Tibial artery (tissue), 4 donors: ENCODE results near the gene GPA33.

Source experiments
- DNase-seq, 2 donors: peaks; one replicate each; pipeline ENCODE4 v3.0.0-alpha.2; 2019
- H3K27ac ChIP-seq, 2 donors: fragments of 200-600 bp; sonication (generic) in 1 of 2; 1 replicate in 1 of 2; 2 replicates in 1 of 2; pipeline ENCODE4 v1.5.1; 2018 to 2019; ENCODE audit warnings: mild to moderate bottlenecking in 1 of 2
- H3K27me3 ChIP-seq, 2 donors: fragments of 200-600 bp; sonication (generic) in 1 of 2; one replicate each; pipeline versions ENCODE4 v1.5.1 to v1.6.0; 2016 to 2019
- H3K36me3 ChIP-seq, 3 donors: fragments of 200-600 bp; sonication (generic) in 2 of 3; one replicate each; pipeline ENCODE4 v1.5.1; 2016 to 2019; ENCODE audit warnings: mild to moderate bottlenecking in 2 of 3
- H3K4me1 ChIP-seq, 4 donors: fragments of 200-600 bp; sonication (generic) in 2 of 4; 1 replicate in 3 of 4; 2 replicates in 1 of 4; pipeline ENCODE4 v1.5.1; 2016 to 2019
- H3K4me3 ChIP-seq, 2 donors: fragments of 200-600 bp; sonication (generic) in 1 of 2; 1 replicate in 1 of 2; 2 replicates in 1 of 2; pipeline ENCODE4 v1.5.1; 2018 to 2019; ENCODE audit warnings: mild to moderate bottlenecking in 2 of 2
- H3K9me3 ChIP-seq, 3 donors: fragments of 200-600 bp; sonication (generic) in 1 of 3; one replicate each; pipeline ENCODE4 v1.5.1; 2016 to 2019
- intact Hi-C: fragments of 100-400 bp; cut with DNase I; formaldehyde crosslinking; loops from one replicate; pipeline ENCODE4 v1.15.0; 2023; ENCODE audit warnings: low total_unique reads
- TF ChIP-seq, protein P1 (sequence below), 2 experiments: fragments of 200-600 bp in 1 of 2; fragments of 450-650 bp in 1 of 2; IDR thresholded peaks; one replicate each; pipeline ENCODE4 v1.5.1; 2017 to 2019; ENCODE audit warnings: antibody characterized with exemption in 2 of 2, mild to moderate bottlenecking in 1 of 2, moderate library complexity in 1 of 2

The GPA33 gene, protein sequence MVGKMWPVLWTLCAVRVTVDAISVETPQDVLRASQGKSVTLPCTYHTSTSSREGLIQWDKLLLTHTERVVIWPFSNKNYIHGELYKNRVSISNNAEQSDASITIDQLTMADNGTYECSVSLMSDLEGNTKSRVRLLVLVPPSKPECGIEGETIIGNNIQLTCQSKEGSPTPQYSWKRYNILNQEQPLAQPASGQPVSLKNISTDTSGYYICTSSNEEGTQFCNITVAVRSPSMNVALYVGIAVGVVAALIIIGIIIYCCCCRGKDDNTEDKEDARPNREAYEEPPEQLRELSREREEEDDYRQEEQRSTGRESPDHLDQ

DNA sequence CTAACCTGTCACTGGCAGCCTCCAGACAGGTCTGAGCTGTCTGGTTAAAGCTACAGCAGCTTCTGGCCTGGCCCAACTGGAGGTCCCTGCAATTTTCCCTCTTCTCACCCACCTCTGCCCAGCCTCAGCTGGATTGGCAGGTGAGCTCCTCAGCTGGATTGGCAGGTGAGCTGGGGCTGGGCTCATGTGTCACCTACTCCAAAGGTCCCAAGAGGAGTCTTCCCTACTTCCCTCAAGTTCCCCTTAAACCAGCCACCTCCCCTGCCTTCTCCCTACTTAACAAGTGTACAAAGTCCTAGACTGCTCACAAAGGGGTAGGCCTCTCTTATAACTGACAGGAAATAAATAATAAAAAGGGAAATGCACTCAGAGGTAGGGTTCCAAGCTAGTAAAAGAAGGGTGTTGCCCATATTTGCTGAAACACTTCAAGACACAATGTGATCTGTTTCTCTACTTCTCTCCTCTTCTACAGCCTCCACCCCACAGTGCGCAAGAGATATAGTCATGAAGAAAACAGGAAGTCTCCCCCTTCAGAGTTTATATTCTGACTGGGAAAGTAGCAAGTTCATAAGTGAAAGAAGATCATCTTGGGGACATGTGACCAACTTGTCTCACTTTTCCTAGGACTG, at the start of gene GPA33:
TSS of gene GPA33 (minus strand) at position 64 of the 629 bp plus-strand sequence. CDS start 90 bp downstream, outside the sequence.
- H3K36me3 ChIP-seq, result no peaks in the 10 kb centered on the region
- DNase-seq, result no peak
- peaks cover 0 to 23% (median 16%) of the 10 kb centered on the region in 4 donors for H3K4me1 ChIP-seq
- H3K27me3 ChIP-seq, result no peaks in the 10 kb centered on the region
- TF ChIP-seq, protein P1, sequence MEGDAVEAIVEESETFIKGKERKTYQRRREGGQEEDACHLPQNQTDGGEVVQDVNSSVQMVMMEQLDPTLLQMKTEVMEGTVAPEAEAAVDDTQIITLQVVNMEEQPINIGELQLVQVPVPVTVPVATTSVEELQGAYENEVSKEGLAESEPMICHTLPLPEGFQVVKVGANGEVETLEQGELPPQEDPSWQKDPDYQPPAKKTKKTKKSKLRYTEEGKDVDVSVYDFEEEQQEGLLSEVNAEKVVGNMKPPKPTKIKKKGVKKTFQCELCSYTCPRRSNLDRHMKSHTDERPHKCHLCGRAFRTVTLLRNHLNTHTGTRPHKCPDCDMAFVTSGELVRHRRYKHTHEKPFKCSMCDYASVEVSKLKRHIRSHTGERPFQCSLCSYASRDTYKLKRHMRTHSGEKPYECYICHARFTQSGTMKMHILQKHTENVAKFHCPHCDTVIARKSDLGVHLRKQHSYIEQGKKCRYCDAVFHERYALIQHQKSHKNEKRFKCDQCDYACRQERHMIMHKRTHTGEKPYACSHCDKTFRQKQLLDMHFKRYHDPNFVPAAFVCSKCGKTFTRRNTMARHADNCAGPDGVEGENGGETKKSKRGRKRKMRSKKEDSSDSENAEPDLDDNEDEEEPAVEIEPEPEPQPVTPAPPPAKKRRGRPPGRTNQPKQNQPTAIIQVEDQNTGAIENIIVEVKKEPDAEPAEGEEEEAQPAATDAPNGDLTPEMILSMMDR (IDR thresholded peaks at IDR 0.05), result no peak
- H3K9me3 ChIP-seq, result no peaks in the 10 kb centered on the region
- H3K27ac ChIP-seq, result no peak within 1 kb of the TSS
- no peak within 1 kb of the TSS for H3K4me3 ChIP-seq
- intact Hi-C loops, result no loop called here

DNA sequence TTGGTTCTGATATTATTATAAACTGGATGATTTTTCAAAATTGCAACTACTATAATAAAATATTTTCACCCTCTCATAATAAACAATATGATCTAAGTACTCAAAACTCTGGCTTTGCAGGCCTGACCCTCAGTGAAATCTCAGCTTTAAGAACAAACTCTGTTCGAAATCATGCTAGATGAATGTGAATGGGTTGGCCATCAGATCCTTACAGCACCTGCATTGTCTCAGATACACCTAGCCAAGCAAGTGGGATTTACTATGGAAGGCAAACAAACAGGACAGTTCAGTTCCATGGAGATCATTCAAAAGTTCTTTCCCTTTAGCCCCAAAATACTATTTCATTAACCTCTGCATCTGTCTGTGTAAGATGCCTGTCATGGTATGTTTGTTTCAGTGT, 48.5 kb upstream of the GPA33 start:
- Histone ChIP-seq H3K4me1 (peaks cover 0 to 32% (median 5%) of the 10 kb centered on the region in 4 donors), H3K9me3 (peaks cover 0 to under 1% (median 0%) of the 10 kb centered on the region in 3 donors), H3K27me3 (no peaks in the 10 kb centered on the region), H3K27ac (no peak overlapping the region), H3K36me3 (no peaks in the 10 kb centered on the region), H3K4me3 (no peak overlapping the region)
- TF ChIP-seq, protein P1 (IDR thresholded peaks at IDR 0.05), result no peak
- intact Hi-C loops, result no loop called here
- DNase-seq, result no peak

DNA sequence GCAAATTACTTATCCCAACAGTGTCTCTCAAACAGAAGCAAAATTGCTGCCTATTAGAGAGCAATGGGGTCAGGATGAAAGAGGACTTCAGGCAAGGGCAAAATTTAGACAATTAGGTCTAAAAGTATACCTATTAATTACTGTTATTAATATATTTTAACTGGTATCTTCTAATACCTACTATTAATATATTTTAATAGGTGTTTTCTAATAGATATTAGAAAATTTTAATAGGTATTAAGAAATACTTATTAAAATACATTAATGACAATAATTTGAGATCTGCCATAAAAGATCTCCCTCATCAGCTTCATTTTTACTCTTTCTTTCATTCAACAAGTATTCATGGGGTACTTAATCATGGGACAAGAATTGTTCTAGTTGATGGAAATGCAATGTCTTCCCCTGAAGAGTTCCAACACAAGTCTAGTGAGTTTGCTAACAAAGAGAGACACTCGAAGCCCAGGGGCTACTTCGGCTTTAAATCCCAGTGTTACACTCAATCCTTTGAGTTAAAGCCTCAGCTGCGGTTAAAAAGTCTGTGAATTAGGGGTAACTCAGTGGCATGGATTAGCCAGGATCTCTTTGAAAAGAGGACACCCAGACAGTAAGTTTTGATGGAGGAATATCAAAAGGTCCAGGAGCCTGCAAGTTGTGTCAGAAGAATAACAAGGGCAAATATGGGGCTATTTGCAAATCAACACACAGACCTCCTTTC, 47.8 kb upstream of the GPA33 start:
- Histone ChIP-seq H3K36me3 (no peaks in the 10 kb centered on the region), H3K4me3 (no peak overlapping the region), H3K4me1 (peaks cover 0 to 32% (median 5%) of the 10 kb centered on the region in 4 donors), H3K9me3 (no peaks in the 10 kb centered on the region), H3K27ac (peak overlapping the region; percentile 48 to 75), H3K27me3 (no peaks in the 10 kb centered on the region)
- no peak for DNase-seq
- TF ChIP-seq, protein P1 (IDR thresholded peaks at IDR 0.05), result no peak
- intact Hi-C loops, result no loop called here

DNA sequence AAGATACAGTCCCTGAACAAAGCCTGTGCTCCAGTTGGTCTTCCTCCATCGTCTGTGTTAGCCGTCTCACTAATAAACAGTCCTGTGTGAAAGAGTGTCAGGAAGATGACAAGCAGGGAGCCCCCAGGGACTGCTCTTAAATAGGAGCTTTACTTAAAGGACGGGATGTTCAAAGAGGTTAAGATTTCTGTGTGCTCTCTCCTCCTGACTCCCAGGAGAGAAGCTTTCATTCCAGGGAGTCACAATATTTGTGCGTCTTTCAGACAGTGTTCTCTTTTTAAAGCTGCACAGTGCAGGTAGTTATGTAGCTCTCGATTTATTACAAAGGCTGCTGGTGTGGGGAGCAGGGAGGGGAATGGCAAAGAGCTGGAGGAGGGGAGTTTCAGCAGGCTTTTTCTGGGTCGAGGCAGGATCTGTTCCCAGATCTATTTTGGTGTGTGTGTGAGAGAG, 47.2 kb upstream of the GPA33 start:
- no peak for DNase-seq
- no peaks in the 10 kb centered on the region for H3K36me3 ChIP-seq
- no peaks in the 10 kb centered on the region for H3K9me3 ChIP-seq
- peaks cover 0 to 32% (median 5%) of the 10 kb centered on the region in 4 donors for H3K4me1 ChIP-seq
- intact Hi-C loops, result no loop called here
- H3K4me3 ChIP-seq, result no peak overlapping the region
- H3K27me3 ChIP-seq, result no peaks in the 10 kb centered on the region
- TF ChIP-seq, protein P1 (IDR thresholded peaks at IDR 0.05), result no peak
- peak overlapping the region; percentile 48 to 75 for H3K27ac ChIP-seq

DNA sequence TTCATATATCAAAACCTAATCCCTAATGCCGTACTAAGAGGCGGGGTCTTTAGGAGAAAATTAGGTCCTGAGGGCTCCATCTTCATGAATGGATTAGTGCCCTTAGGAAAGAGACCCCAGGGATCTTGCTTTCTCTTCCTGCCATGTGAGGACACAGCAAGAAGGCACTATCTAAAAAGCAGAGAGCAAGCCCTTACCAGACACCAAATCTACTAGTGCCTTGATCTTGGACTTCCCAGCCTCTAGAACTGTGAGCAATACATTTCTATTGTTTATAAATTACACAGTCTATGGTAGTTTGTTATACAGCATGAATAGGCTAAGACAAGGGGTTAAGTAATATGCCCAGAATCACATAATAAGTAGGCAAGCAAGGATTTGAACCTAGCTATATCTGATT, 46.6 kb upstream of the GPA33 start:
- DNase-seq, result no peak
- H3K4me1 ChIP-seq, result peaks cover 0 to 32% (median 5%) of the 10 kb centered on the region in 4 donors
- no peak overlapping the region for H3K4me3 ChIP-seq
- H3K9me3 ChIP-seq, result no peaks in the 10 kb centered on the region
- intact Hi-C loops, result no loop called here
- TF ChIP-seq, protein P1 (IDR thresholded peaks at IDR 0.05), result no peak
- H3K27me3 ChIP-seq, result no peaks in the 10 kb centered on the region
- no peaks in the 10 kb centered on the region for H3K36me3 ChIP-seq
- peak overlapping the region; percentile 48 to 75 for H3K27ac ChIP-seq
